ENCODE results near the gene KIAA0408.

- TF ChIP-seq CTCF (IDR thresholded peaks at IDR 0.05) (no peak), POLR2A (IDR thresholded peaks at IDR 0.05) (no peak)
Measured at GRCh38 chr6:127435626-127436220, 23.5 kb downstream of the KIAA0408 start.

All from testis (tissue), 2 donors.